ENCODE measurements around the gene USP33.

Gene USP33

DNA sequence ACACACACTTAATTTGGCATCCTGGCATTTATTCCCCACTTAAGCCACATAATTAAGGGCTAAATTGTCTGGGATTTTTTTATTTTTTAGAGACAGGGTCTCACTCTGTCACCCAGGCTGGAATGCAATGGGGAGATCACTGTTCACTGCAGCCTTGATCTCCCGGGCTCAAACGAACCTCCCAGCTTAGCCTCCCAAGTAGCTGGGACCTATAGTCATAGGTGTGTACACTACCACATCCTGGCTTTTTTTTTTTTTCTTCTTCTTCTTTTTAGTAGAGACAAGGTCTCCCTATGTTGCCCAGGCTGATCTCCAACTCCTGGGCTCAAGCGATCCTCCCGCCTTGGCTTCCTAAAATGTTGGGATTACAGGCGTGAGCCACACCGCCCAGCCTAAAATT is 101.4 kb downstream of the USP33 start:
- Histone ChIP-seq H4K91ac (ENCODE audit: low read length) (no peak overlapping the region), H4K8ac (ENCODE audit: low read length) (no peak overlapping the region), H2BK5ac (ENCODE audit: low read depth, low read length, poor library complexity, severe bottlenecking) (no peak overlapping the region), H3K14ac (ENCODE audit: low read length in 2 of 2) (no peak overlapping the region), H3K79me1 (replicated peaks; ENCODE audit: low read length, poor library complexity, severe bottlenecking) (peaks cover 2% of the 10 kb centered on the region), H2AFZ (ENCODE audit: low read depth, low read length) (no peak overlapping the region), H3K27me3 (ENCODE audit: control insufficient read depth in 1 of 2, insufficient read depth in 1 of 2, low read length in 2 of 2) (no peaks in the 10 kb centered on the region), H2BK12ac (ENCODE audit: low read length in 2 of 2) (no peak overlapping the region), H3K18ac (ENCODE audit: low read depth in 1 of 2, low read length in 2 of 2) (no peak overlapping the region), H3K36me3 (ENCODE audit: control insufficient read depth in 1 of 2, insufficient read depth in 2 of 2, low read depth in 1 of 2, low read length in 2 of 2) (peaks cover 0 to 4% of the 10 kb centered on the region in 2 experiments), H3K4me1 (ENCODE audit: control insufficient read depth, insufficient read depth, low read depth, low read length) (peaks cover 1% of the 10 kb centered on the region), H3K9me3 (ENCODE audit: control insufficient read depth, low read length) (no peaks in the 10 kb centered on the region), H2AK5ac (ENCODE audit: low read length, severe bottlenecking) (no peak overlapping the region), H3K4ac (ENCODE audit: low read depth in 1 of 2, low read length in 2 of 2) (no peak overlapping the region), H3K27ac (ENCODE audit: low read length, poor library complexity, severe bottlenecking) (no peak overlapping the region), H3K4me3 (ENCODE audit: insufficient read depth in 1 of 2, low read depth in 1 of 2, low read length in 2 of 2) (no peak overlapping the region), H3K9ac (ENCODE audit: low read length) (no peak overlapping the region), H3K23ac (ENCODE audit: low read length in 2 of 2) (no peak overlapping the region), H3K4me2 (ENCODE audit: low read length, poor library complexity, severe bottlenecking) (no peak overlapping the region), H2BK120ac (ENCODE audit: low read depth, low read length) (no peak overlapping the region), H2BK15ac (ENCODE audit: low read depth, poor library complexity, severe bottlenecking) (no peak overlapping the region)
- DNase-seq: no peak
- WGBS: 93% methylated on average over 2 of the region's 6 CpGs

GRCh38 chr1:77655431-77655974 is 104.1 kb downstream of the USP33 start:
- Histone ChIP-seq H2BK5ac (ENCODE audit: low read depth, low read length, poor library complexity, severe bottlenecking) (no peak overlapping the region), H3K18ac (ENCODE audit: low read depth in 1 of 2, low read length in 2 of 2) (no peak overlapping the region), H2BK12ac (ENCODE audit: low read length in 2 of 2) (no peak overlapping the region), H3K4me3 (ENCODE audit: insufficient read depth in 1 of 2, low read depth in 1 of 2, low read length in 2 of 2) (no peak overlapping the region), H3K9ac (ENCODE audit: low read length) (no peak overlapping the region), H3K9me3 (ENCODE audit: control insufficient read depth, low read length) (no peaks in the 10 kb centered on the region), H3K27me3 (ENCODE audit: control insufficient read depth in 1 of 2, insufficient read depth in 1 of 2, low read length in 2 of 2) (no peaks in the 10 kb centered on the region), H2BK15ac (ENCODE audit: low read depth, poor library complexity, severe bottlenecking) (no peak overlapping the region), H3K4me2 (ENCODE audit: low read length, poor library complexity, severe bottlenecking) (no peak overlapping the region), H4K8ac (ENCODE audit: low read length) (no peak overlapping the region), H3K23ac (ENCODE audit: low read length in 2 of 2) (no peak overlapping the region), H3K27ac (ENCODE audit: low read length, poor library complexity, severe bottlenecking) (no peak overlapping the region), H3K79me1 (replicated peaks; ENCODE audit: low read length, poor library complexity, severe bottlenecking) (peaks cover 2% of the 10 kb centered on the region), H3K14ac (ENCODE audit: low read length in 2 of 2) (no peak overlapping the region), H2BK120ac (ENCODE audit: low read depth, low read length) (no peak overlapping the region), H2AFZ (ENCODE audit: low read depth, low read length) (no peak overlapping the region), H3K4ac (ENCODE audit: low read depth in 1 of 2, low read length in 2 of 2) (no peak overlapping the region), H4K91ac (ENCODE audit: low read length) (no peak overlapping the region), H2AK5ac (ENCODE audit: low read length, severe bottlenecking) (no peak overlapping the region), H3K4me1 (ENCODE audit: control insufficient read depth, insufficient read depth, low read depth, low read length) (no peaks in the 10 kb centered on the region), H3K36me3 (ENCODE audit: control insufficient read depth in 1 of 2, insufficient read depth in 2 of 2, low read depth in 1 of 2, low read length in 2 of 2) (peaks cover 4 to 6% of the 10 kb centered on the region in 2 experiments)
- DNase-seq: peak; percentile 20
- no CpG with 5 or more reads among the region's 2 CpGs for WGBS

GRCh38 chr1:77652970-77653516 is 106.6 kb downstream of the USP33 start:
- no peak overlapping the region for H3K14ac ChIP-seq (ENCODE audit: low read length in 2 of 2)
- H3K36me3 ChIP-seq (ENCODE audit: control insufficient read depth in 1 of 2, insufficient read depth in 2 of 2, low read depth in 1 of 2, low read length in 2 of 2): peaks cover 4 to 6% of the 10 kb centered on the region in 2 experiments
- no peak overlapping the region for H4K91ac ChIP-seq (ENCODE audit: low read length)
- H3K4me2 ChIP-seq (ENCODE audit: low read length, poor library complexity, severe bottlenecking): no peak overlapping the region
- H3K27me3 ChIP-seq (ENCODE audit: control insufficient read depth in 1 of 2, insufficient read depth in 1 of 2, low read length in 2 of 2): no peaks in the 10 kb centered on the region
- no peak for DNase-seq
- peak overlapping the region in 1 of 2 experiments; percentile 11 for H3K4me3 ChIP-seq (ENCODE audit: insufficient read depth in 1 of 2, low read depth in 1 of 2, low read length in 2 of 2)
- H3K23ac ChIP-seq (ENCODE audit: low read length in 2 of 2): no peak overlapping the region
- H3K4me1 ChIP-seq (ENCODE audit: control insufficient read depth, insufficient read depth, low read depth, low read length): no peaks in the 10 kb centered on the region
- H2AK5ac ChIP-seq (ENCODE audit: low read length, severe bottlenecking): no peak overlapping the region
- H3K4ac ChIP-seq (ENCODE audit: low read depth in 1 of 2, low read length in 2 of 2): no peak overlapping the region
- H2BK120ac ChIP-seq (ENCODE audit: low read depth, low read length): no peak overlapping the region
- H3K9ac ChIP-seq (ENCODE audit: low read length): peak overlapping the region; percentile 30
- peaks cover 2% of the 10 kb centered on the region for H3K79me1 ChIP-seq (replicated peaks; ENCODE audit: low read length, poor library complexity, severe bottlenecking)
- 99% methylated on average over 6 of the region's 6 CpGs for WGBS
- no peak overlapping the region for H2BK15ac ChIP-seq (ENCODE audit: low read depth, poor library complexity, severe bottlenecking)
- no peak overlapping the region for H2BK5ac ChIP-seq (ENCODE audit: low read depth, low read length, poor library complexity, severe bottlenecking)
- no peak overlapping the region for H3K18ac ChIP-seq (ENCODE audit: low read depth in 1 of 2, low read length in 2 of 2)
- H3K27ac ChIP-seq (ENCODE audit: low read length, poor library complexity, severe bottlenecking): no peak overlapping the region
- H2BK12ac ChIP-seq (ENCODE audit: low read length in 2 of 2): no peak overlapping the region
- peaks cover 11% of the 10 kb centered on the region for H3K9me3 ChIP-seq (ENCODE audit: control insufficient read depth, low read length)
- H2AFZ ChIP-seq (ENCODE audit: low read depth, low read length): no peak overlapping the region
- H4K8ac ChIP-seq (ENCODE audit: low read length): peak overlapping the region; percentile 13

GRCh38 chr1:77652268-77652667 is 107.4 kb downstream of the USP33 start:
- Histone ChIP-seq H4K91ac (ENCODE audit: low read length) (no peak overlapping the region), H3K9me3 (ENCODE audit: control insufficient read depth, low read length) (peaks cover 11% of the 10 kb centered on the region), H2AK5ac (ENCODE audit: low read length, severe bottlenecking) (no peak overlapping the region), H2BK12ac (ENCODE audit: low read length in 2 of 2) (no peak overlapping the region), H2BK120ac (ENCODE audit: low read depth, low read length) (no peak overlapping the region), H3K4me1 (ENCODE audit: control insufficient read depth, insufficient read depth, low read depth, low read length) (no peaks in the 10 kb centered on the region), H3K4me2 (ENCODE audit: low read length, poor library complexity, severe bottlenecking) (no peak overlapping the region), H2BK5ac (ENCODE audit: low read depth, low read length, poor library complexity, severe bottlenecking) (no peak overlapping the region), H3K4ac (ENCODE audit: low read depth in 1 of 2, low read length in 2 of 2) (no peak overlapping the region), H3K27ac (ENCODE audit: low read length, poor library complexity, severe bottlenecking) (no peak overlapping the region), H3K14ac (ENCODE audit: low read length in 2 of 2) (no peak overlapping the region), H3K79me1 (replicated peaks; ENCODE audit: low read length, poor library complexity, severe bottlenecking) (peaks cover 2% of the 10 kb centered on the region), H2AFZ (ENCODE audit: low read depth, low read length) (no peak overlapping the region), H3K27me3 (ENCODE audit: control insufficient read depth in 1 of 2, insufficient read depth in 1 of 2, low read length in 2 of 2) (no peaks in the 10 kb centered on the region), H3K9ac (ENCODE audit: low read length) (no peak overlapping the region), H3K4me3 (ENCODE audit: insufficient read depth in 1 of 2, low read depth in 1 of 2, low read length in 2 of 2) (no peak overlapping the region), H2BK15ac (ENCODE audit: low read depth, poor library complexity, severe bottlenecking) (no peak overlapping the region), H4K8ac (ENCODE audit: low read length) (no peak overlapping the region), H3K36me3 (ENCODE audit: control insufficient read depth in 1 of 2, insufficient read depth in 2 of 2, low read depth in 1 of 2, low read length in 2 of 2) (peaks cover 6 to 9% of the 10 kb centered on the region in 2 experiments), H3K18ac (ENCODE audit: low read depth in 1 of 2, low read length in 2 of 2) (no peak overlapping the region), H3K23ac (ENCODE audit: low read length in 2 of 2) (no peak overlapping the region)
- no peak for DNase-seq

Measured in mesenchymal stem cell (in vitro differentiated cells and primary cell).